ENCODE results near the gene LMAN1.

GRCh38 chr18:59306640-59307039 is 52.4 kb downstream of the LMAN1 start:
- TF ChIP-seq CTCF (IDR thresholded peaks at IDR 0.05; ENCODE audit: insufficient read depth, low read depth, low read length), result no peak
- no peak for TF ChIP-seq EZH2 (IDR thresholded peaks at IDR 0.05; ENCODE audit: insufficient read depth, low read length)
